Nephron (organoid): Measurements from ENCODE around the gene KIF20B.

Experiments
- H3K27ac Mint-ChIP-seq, 3 experiments: 2 replicates each; pipeline ENCODE4 v1.8.0; 2020; ENCODE audit warnings: mixed read lengths in 3 of 3, mild to moderate bottlenecking in 2 of 3, moderate library complexity in 1 of 3
- H3K27me3 Mint-ChIP-seq: 2 replicates; pipeline ENCODE4 v1.8.0; 2021; ENCODE audit warnings: low read depth, mild to moderate bottlenecking, moderate library complexity, mixed read lengths
- H3K36me3 Mint-ChIP-seq: 2 replicates; pipeline ENCODE4 v1.8.0; 2020; ENCODE audit warnings: low read depth, mixed read lengths
- H3K4me1 Mint-ChIP-seq: 2 replicates; pipeline ENCODE4 v1.8.0; 2020; ENCODE audit warnings: mixed read lengths
- H3K4me3 Mint-ChIP-seq, 3 experiments: 2 replicates each; pipeline ENCODE4 v1.8.0; 2020; ENCODE audit warnings: mild to moderate bottlenecking in 3 of 3, mixed read lengths in 3 of 3, moderate library complexity in 2 of 3
- H3K9me3 Mint-ChIP-seq: 2 replicates; pipeline ENCODE4 v1.8.0; 2020; ENCODE audit warnings: mixed read lengths
- TF ChIP-seq, protein P1 (sequence below), 3 experiments: fragments of 200-600 bp; sonication (generic); IDR thresholded peaks; one replicate each; pipeline ENCODE4 v1.5.0; 2021; ENCODE audit warnings: antibody characterized with exemption in 3 of 3; ENCODE audit not compliant: unreplicated experiment in 3 of 3

Gene KIF20B

DNA sequence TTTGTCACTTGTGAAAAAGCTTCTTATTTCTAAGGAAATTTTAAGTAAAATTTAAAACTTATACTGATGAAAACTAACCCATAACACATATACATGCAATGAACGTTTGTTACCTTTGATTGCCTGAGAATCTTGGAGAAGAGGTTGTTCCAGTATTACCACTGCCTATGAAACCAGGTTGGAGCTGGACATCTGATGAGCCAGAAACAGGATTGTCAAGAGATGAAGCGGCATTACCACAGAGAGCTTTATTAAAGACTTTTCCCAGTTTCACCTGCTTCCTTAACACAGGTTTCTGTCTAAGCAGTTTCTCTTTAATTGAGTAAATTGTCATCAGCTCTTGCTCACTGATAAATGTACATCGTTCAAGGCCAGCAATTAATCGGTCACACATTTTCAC lies 9.0 kb upstream of the KIF20B start:
- Mint-ChIP-seq H3K9me3 (no peaks in the 10 kb centered on the region), H3K4me1 (peaks cover 18% of the 10 kb centered on the region), H3K4me3 (no peak overlapping the region), H3K27me3 (no peaks in the 10 kb centered on the region), H3K27ac (no peak overlapping the region), H3K36me3 (peaks cover 7% of the 10 kb centered on the region)
- TF ChIP-seq, protein P1, sequence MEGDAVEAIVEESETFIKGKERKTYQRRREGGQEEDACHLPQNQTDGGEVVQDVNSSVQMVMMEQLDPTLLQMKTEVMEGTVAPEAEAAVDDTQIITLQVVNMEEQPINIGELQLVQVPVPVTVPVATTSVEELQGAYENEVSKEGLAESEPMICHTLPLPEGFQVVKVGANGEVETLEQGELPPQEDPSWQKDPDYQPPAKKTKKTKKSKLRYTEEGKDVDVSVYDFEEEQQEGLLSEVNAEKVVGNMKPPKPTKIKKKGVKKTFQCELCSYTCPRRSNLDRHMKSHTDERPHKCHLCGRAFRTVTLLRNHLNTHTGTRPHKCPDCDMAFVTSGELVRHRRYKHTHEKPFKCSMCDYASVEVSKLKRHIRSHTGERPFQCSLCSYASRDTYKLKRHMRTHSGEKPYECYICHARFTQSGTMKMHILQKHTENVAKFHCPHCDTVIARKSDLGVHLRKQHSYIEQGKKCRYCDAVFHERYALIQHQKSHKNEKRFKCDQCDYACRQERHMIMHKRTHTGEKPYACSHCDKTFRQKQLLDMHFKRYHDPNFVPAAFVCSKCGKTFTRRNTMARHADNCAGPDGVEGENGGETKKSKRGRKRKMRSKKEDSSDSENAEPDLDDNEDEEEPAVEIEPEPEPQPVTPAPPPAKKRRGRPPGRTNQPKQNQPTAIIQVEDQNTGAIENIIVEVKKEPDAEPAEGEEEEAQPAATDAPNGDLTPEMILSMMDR (IDR thresholded peaks at IDR 0.05; ENCODE audit: unreplicated experiment in 3 of 3): no peak

GRCh38 chr10:89693176-89693575 lies 8.2 kb upstream of the KIF20B start:
- Mint-ChIP-seq H3K9me3 (no peaks in the 10 kb centered on the region), H3K4me3 (no peak overlapping the region), H3K36me3 (peaks cover 7% of the 10 kb centered on the region), H3K4me1 (peaks cover 18% of the 10 kb centered on the region), H3K27me3 (no peaks in the 10 kb centered on the region), H3K27ac (no peak overlapping the region)
- TF ChIP-seq, protein P1 (IDR thresholded peaks at IDR 0.05; ENCODE audit: unreplicated experiment in 3 of 3): no peak

- Mint-ChIP-seq H3K36me3 (peaks cover 7% of the 10 kb centered on the region), H3K4me3 (no peak overlapping the region), H3K27ac (no peak overlapping the region), H3K27me3 (no peaks in the 10 kb centered on the region), H3K4me1 (peaks cover 33% of the 10 kb centered on the region), H3K9me3 (no peaks in the 10 kb centered on the region)
- TF ChIP-seq, protein P1 (IDR thresholded peaks at IDR 0.05; ENCODE audit: unreplicated experiment in 3 of 3): no peak
These were observed 6.1 kb upstream of the KIF20B start for GRCh38 chr10:89695307-89695706.

DNA sequence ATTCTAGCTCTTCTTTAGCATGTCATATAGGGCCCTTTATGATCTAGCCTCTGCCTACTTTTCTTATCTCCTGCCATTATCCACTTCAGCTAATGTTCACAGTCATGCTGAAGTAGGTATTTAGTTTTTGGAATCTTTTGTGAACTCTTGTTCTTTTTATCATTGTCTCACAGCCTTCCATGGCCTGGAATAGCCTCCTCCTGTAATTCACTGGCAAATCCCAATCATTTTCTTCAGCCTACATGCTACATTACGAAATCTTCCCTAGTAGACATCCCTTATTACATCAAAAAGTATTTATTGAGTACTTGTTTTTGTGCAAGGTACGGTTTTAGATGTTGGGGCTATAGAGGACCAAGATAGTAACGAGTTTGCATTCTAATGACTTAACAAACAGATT lies 3.4 kb upstream of the KIF20B start:
- Mint-ChIP-seq H3K4me3 (no peak overlapping the region), H3K4me1 (peaks cover 48% of the 10 kb centered on the region), H3K27me3 (no peaks in the 10 kb centered on the region), H3K27ac (no peak overlapping the region), H3K36me3 (peaks cover 7% of the 10 kb centered on the region), H3K9me3 (no peaks in the 10 kb centered on the region)
- TF ChIP-seq, protein P1 (IDR thresholded peaks at IDR 0.05; ENCODE audit: unreplicated experiment in 3 of 3): no peak

DNA sequence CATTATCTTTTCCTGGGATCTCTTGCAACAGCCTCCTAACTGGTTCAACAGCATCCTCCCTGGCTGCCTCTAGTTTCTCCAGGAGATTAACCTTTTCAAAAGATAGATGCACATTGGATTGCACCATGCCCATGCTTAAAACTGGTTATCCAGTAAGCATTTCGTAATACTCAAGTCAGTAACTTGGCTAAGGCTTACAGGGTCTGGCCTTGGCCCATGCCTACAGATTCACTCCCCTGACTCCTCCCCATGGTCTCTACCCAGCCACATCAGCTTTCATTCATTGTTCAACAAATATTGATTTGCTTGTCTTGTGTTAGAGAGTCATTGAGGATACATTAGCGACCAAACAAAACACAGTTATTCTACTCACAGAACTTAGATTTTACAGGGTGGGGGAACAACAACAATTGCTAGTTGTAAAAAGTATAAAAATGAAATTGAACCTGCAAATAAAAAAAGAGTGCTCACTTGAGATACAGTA lies 1.8 kb upstream of the KIF20B start:
- TF ChIP-seq, protein P1 (IDR thresholded peaks at IDR 0.05; ENCODE audit: unreplicated experiment in 3 of 3): no peak
- H3K27me3 Mint-ChIP-seq: no peaks in the 10 kb centered on the region

GRCh38 chr10:89700923-89701241 lies 508 bp upstream of the KIF20B start:
- Mint-ChIP-seq H3K4me3 (peak overlapping the region; percentile 93 to 97 (median 97)), H3K36me3 (no peaks in the 10 kb centered on the region), H3K27me3 (no peaks in the 10 kb centered on the region), H3K9me3 (no peaks in the 10 kb centered on the region), H3K4me1 (peaks cover 41% of the 10 kb centered on the region), H3K27ac (peak overlapping the region; percentile 97 to 98 (median 98))
- TF ChIP-seq, protein P1 (IDR thresholded peaks at IDR 0.05; ENCODE audit: unreplicated experiment in 3 of 3): no peak

More for the DNA sequence above, 1.8 kb upstream of the KIF20B start:
- H3K4me1 Mint-ChIP-seq: peaks cover 45% of the 10 kb centered on the region
- H3K36me3 Mint-ChIP-seq: no peaks in the 10 kb centered on the region
- peak overlapping the region; percentile 70 to 97 (median 75) for H3K4me3 Mint-ChIP-seq
- H3K27ac Mint-ChIP-seq: peak overlapping the region in 2 of 3 experiments; percentile 73
- H3K9me3 Mint-ChIP-seq: no peaks in the 10 kb centered on the region
